DMS153 treated with DMSO at 0.1 percent for 48 hours (cell line): ENCODE measurements around the gene DPP9.

Experiments
- DNase-seq: peaks from one replicate; lab custom pipeline; 2025; ENCODE audit not compliant: unreplicated experiment; lab: John Stamatoyannopoulos, UW

The DPP9 gene

GRCh38 chr19:4712771-4713170, 10.9 kb downstream of the DPP9 start:
- DNase-seq: no peak

- no peak for DNase-seq
Observed at GRCh38 chr19:4711211-4711610, 12.4 kb downstream of the DPP9 start.

- DNase-seq: no peak
Observed at GRCh38 chr19:4710281-4710600, 13.4 kb downstream of the DPP9 start.

- no peak for DNase-seq
Observed at GRCh38 chr19:4709440-4710280, 14.0 kb downstream of the DPP9 start.

GRCh38 chr19:4707956-4708650, 15.5 kb downstream of the DPP9 start:
- no peak for DNase-seq

GRCh38 chr19:4707322-4707721, 16.3 kb downstream of the DPP9 start:
- no peak for DNase-seq

- DNase-seq: no peak
Observed at GRCh38 chr19:4705413-4706131, 18.1 kb downstream of the DPP9 start.

GRCh38 chr19:4704317-4704673, 19.3 kb downstream of the DPP9 start:
- no peak for DNase-seq

- no peak for DNase-seq
Observed at GRCh38 chr19:4703671-4704316, 19.8 kb downstream of the DPP9 start.

- no peak for DNase-seq
Observed at GRCh38 chr19:4702764-4703163, 20.9 kb downstream of the DPP9 start.

- no peak for DNase-seq
Observed at GRCh38 chr19:4701557-4701956, 22.1 kb downstream of the DPP9 start.

GRCh38 chr19:4700693-4700970, 23.0 kb downstream of the DPP9 start:
- DNase-seq: no peak

- no peak for DNase-seq
Observed at GRCh38 chr19:4699826-4700692, 23.6 kb downstream of the DPP9 start.

GRCh38 chr19:4697304-4697703, 26.3 kb downstream of the DPP9 start:
- DNase-seq: no peak

- DNase-seq: no peak
Observed at GRCh38 chr19:4695224-4695731, 28.4 kb downstream of the DPP9 start.

GRCh38 chr19:4694211-4694987, 29.2 kb downstream of the DPP9 start:
- DNase-seq: no peak

- DNase-seq: no peak
Observed at GRCh38 chr19:4693471-4694121, 30.0 kb downstream of the DPP9 start.

GRCh38 chr19:4693078-4693350, 30.6 kb downstream of the DPP9 start:
- no peak for DNase-seq

GRCh38 chr19:4692251-4693077, 31.2 kb downstream of the DPP9 start:
- no peak for DNase-seq
